GM18520 (cell line): ENCODE data around the gene UBE2E1.
A peak's percentile ranks its signal among the peaks of the same experiment; 100 is the strongest.

ENCODE experiments used
- ATAC-seq: cut with Tn5 transposase; IDR thresholded peaks from one replicate; pipeline ENCODE4 v1.9.1; 2021; ENCODE audit not compliant: unreplicated experiment

UBE2E1 gene

DNA sequence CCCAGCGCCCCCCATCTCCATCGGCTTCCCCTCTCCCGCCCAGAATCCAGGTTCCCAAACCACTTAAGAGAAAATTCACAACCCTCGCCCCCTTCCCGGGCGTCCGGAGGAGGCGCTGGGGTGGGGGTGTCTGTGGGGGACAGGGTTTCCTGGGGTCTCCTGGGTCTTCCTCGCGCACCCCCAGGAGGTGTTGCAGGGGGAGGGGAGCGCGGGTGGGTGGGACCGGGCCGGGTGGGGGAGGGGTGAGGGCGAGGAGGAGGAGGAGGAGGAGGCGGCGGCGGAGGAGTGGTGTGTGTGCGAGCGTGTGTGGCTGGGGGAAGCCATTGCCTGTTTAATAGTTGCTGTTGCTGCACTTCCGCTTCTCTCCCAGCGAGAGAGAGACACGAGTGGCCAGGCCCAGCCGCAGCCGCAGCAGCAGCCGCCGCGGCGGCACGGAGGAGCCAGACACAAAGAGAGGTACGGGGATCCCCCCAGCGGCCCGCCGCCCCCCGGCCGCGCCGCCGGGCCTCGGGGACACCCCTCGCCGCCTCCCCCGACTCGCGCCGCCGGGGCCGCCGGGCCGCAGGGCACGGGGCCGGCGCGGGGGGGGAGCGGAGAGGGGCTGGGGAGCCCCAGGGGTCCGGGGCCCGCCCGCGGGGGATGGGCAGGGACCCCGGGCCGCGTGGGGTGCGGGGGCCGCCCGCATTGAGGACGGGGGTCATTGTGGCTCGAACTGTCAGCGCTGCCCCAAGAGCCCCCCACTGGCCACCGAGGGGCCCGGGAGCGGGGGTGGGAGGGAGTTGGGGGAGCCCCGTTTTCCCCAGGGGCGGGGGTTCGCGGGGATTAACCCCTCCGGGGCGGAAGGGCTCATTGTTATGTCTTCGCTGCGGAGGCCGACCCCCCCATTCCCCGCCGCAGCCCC lies at the start of gene UBE2E1:
Gene UBE2E1 (plus strand): TSS at position 323 of the 901 bp plus-strand sequence. CDS start 1,315 bp downstream, outside the sequence.
- ATAC-seq: peak; percentile 68

DNA sequence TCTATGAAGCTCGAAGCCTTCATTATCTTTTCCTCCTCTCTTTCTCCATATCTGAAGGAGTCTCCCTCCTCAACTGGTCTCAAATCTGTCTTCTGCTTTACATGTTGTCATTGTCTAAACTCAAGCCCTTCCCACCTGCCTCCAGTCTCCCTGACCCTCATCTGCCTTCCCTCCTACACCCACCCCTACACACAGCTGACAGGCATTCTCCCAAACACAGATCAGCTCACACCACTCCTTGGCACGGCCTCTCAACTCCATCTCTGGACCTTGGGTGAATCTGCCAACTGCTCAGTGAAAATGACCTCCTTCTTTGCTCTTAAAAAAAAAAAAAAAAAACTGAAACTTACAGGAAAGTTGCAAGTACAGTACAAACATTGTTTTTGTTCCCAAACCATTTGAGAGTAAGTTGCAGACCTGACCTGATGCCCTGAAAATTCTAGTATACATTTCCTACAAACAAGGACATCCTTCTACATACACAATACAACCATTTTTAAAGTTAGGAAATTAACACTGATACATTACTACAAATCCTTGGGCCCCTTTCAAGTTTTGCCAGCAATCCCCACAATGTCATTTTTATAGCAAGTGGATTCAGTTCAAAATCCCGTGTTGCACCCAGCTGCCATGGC lies 49.4 kb upstream of the UBE2E1 start:
- no peak for ATAC-seq

DNA sequence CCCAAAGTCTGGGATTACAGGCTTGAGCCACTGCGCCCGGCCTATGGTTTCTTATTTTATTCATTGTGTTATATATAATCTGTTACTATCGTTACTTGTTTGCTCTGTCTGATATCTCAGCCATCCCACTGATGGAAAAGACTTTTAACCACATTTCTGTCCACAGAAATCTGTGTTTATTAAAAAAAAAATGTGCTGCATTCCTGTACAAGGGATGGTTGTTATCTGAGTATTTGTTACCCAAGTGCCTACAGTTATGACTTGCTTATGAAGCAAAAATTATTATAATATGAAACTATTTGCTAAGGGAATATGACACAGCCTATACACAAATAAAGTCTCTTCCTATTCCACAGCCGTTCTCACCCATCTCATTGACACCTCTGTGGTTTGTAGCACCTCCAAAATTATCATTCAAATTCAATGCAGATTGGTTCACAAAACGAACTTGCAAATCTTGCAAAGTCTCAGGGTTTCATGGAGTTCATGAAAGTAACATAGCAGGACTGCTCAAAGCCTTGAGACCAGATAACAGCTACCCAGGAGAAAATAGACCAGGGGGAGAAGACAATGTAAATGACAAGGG lies 47.4 kb upstream of the UBE2E1 start:
- peak; percentile 31 for ATAC-seq

DNA sequence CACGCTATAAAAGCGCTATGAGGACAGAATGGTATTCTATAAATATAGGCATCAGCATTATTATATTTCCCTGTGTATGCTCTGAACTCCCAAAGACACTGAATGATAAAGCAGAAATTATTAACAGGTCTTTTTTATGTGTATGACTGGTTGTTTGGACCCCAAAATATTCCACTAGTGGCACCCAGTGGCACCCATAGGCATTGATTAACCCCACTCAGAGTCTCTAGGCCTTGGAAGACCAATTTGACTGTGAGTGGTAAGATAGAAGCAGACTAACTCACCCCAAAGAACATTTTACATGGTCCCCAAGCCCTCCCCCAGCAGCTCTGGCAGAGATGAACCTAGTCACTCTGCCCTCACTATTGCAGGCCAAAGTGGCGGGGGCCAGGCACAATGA lies 45.4 kb upstream of the UBE2E1 start:
- no peak for ATAC-seq

DNA sequence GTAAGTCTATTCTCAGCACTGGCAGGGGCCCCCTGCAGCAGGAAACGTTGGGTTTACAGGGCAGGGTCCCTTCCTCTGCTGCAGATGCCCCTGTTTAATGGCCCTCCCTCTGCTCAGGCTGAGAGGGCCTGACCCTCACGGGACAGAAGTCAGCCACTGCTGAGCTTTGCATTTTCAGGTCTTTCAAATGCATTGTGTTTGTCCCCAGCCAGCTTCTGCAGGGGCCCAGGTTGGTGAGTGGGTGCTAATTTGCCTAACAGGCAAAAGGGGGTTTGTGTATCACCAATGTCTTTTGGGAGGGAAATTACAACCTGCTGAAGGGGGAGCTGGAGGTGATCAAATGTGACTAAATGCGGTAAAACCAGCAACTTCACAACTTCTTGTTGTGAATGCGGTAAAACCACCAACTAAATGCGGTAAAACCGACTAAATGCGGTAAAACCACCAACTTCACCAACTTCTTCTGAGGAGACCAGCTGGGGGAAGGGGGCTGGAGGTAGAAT lies 44.8 kb upstream of the UBE2E1 start:
- ATAC-seq: peak; percentile 23

DNA sequence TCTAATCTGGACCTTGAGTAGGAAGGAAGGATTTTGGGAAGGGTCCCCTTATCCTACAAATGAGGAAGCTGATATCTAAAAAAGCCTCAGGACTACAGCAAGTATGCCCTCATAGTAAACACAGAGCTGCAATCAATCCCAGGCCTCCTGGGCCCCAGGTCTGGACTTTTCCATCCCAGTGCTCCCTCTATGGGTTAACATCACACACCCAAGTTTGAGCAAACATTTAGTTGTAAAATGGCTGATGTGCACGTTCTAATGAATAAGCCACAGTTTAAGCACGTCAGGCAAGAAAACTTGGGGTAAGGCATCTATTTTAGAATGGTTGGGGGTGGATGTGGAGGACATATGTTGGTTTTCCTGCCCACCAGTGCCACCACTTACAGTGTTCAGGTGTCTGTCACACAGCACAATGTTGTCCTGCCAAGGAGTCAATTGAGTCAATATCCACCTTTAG lies 44.3 kb upstream of the UBE2E1 start:
- no peak for ATAC-seq

DNA sequence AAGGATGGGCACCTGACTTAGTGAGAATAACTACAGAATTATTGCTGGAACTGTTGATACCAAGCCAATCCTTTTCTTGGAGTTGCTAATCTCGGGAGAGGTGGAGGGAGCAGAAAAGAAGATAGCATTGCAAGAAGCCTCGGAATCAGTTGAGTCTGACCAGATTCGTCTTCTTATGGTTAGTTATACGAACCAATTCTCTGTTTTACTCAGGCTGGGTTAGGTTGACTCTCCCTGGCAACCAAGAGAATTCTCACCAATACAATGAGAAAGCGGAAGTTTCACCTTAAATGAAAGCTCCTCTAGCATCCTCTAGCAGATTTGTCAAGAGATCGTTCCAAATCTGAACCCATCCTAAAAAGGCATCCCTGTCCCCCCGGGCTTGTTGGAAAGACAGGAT lies 43.5 kb upstream of the UBE2E1 start:
- ATAC-seq: peak; percentile 80

DNA sequence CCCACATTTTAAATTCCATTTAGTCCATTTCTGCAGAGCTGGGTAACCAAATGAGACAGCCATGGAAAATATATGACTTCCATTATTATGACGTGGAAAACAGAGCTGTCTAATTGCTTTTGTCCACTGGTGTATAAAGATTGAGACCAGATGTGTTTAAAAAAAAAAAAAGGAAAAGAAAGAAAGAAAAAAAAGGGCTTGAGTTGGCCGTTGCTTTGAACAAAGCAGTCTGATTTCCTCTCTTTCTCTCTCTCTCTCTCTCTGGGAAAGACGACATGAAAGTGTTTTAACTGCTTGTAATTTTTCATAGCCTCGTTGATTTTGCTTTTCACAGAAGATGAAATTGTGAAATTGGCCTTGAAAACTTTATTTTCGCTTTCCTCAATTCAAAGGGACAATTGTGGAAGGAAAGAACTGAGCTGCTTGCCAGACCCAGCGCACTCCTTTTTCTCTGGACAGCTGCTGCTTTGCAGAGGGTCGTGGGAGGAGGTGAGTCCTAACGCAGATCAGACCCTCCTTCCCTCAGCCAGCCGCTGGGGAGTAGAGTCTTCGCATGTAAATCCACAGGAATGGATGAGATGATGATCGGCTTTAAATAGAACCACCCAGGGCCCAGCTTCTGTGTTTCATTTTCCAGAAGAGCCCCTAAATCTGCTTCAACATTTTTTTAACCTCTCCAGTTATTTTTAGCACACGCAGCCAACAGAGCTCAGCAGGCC lies 42.8 kb upstream of the UBE2E1 start:
- ATAC-seq: no peak

DNA sequence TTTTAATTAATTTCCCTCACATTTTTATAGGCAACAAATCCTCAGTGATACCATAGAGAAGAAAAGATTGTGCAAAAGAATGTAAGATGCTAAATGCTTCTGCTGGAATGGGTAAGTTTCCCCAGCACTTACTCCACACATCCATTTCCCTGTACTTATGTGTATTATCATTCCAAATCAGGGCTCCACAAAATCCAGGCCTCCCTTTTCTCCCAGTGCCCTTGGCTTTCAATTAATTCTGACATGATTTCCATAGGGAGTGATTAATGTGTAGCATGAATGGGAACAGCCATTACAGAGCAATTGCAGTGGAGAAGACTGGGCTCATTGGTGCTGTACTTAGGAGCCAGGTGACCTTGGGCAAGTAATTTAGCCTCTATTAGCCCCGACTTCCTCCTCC lies 41.3 kb upstream of the UBE2E1 start:
- ATAC-seq: no peak

DNA sequence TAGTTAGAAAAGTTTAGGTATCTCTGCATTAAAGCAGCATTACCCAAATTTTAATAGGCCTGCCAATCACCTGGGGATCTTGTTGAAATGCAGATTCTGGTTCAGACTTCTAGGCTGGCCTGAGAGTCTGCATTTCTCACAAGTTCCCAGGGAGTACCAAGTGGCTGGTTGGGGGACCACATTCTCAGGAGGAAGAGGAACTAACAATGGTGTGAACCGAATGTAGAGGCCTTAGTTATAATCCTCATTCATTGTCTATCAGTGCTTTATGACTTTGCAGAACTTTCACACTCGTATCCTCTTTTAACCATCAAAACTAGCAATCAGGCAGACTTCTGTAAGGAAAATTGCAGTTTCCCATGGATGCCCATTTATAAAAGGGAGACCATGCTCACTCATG lies 38.2 kb upstream of the UBE2E1 start:
- ATAC-seq: no peak

DNA sequence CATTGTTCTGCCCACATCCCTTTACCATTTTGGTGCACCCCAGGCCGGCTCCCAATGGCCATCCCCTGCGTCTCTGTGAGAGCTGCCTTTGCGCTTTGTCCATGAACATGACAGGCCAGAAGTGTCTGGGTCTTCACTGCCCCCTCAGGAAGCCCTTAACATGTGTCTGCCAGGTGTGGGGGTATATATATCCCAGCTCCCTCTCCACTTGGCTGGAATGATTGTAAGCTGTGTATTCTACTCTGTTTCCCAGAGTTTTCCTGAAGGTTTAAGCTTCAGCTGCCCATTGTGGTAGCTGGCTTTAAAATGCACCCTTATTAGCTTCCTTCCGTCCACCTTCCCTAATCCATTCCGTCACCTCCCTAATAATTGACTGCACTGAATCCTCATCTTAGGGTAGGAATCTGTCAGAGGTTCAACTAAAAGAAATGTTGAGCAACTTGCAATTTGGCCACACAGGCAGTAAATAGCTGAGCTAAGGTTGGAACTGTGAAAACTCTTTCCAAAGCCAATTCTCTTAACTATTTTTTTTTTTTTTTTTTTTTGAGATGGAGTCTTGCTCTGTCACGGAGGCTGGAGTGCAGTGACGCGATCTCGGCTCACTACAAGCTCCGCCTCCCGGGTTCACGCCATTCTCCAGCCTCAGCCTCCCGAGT lies 30.4 kb upstream of the UBE2E1 start:
- ATAC-seq: no peak

DNA sequence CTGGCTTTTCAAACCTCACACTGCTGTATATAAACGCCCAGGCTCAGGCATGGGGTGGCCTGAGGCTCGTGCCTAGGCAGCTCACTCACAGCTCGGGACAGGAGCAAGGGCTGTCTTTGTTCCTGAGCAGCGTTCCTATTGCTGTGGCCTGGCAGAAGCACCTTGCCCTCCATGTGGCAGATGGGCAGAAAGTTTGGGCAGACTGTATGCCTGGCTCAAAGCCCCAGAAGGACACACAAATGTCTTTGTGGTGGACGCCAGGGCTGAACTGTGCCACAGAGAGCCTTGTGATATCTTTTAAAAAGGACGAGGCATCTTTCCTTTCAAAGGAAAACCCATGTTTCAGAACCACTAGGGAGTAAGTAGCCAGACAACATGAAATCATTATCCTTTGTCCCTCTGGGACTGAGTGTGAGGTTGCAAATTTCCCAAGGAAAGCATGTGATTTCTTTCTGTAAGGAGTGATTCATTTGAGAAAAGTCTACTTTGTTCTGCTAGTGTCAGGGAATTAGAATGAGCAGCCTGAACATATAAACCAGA lies 29.3 kb upstream of the UBE2E1 start:
- ATAC-seq: no peak

DNA sequence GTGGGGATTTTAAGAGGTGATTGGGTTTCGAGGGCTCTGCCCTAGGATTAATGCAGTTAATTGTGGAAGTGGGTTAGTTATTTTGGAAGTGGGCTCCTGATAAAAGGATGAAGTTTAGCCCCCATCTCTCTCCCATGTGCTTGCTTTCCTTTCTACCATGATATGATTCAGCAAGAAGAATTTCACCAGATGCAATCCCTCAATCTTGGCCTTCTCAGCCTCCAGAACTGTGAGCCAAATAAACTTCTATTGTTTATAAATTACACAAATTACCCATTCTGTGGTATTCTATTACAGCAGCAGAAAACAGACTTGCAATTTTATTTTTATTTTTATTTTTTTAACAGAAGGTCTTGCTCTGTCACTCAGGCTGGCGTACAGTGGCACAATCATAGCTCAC lies 27.3 kb upstream of the UBE2E1 start:
- ATAC-seq: no peak

DNA sequence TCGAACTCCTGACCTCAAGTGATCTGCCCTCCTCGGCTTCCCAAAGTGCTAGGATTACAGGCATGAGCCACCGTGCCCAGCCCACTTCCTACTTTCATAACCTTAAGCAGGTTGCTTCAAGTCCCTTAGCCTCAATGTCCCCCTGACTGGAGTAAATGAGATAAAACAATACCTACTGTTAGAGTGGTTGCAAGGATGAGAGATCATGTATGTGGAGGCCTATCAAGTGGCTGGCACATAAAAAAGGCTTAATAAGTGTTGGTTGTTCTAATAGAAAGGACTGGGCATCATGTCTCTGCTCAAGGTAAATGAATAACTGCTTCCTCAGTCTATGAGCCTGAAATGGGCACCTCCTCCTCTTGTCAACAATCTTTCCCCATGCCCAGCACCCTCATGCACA lies 25.9 kb upstream of the UBE2E1 start:
- no peak for ATAC-seq

DNA sequence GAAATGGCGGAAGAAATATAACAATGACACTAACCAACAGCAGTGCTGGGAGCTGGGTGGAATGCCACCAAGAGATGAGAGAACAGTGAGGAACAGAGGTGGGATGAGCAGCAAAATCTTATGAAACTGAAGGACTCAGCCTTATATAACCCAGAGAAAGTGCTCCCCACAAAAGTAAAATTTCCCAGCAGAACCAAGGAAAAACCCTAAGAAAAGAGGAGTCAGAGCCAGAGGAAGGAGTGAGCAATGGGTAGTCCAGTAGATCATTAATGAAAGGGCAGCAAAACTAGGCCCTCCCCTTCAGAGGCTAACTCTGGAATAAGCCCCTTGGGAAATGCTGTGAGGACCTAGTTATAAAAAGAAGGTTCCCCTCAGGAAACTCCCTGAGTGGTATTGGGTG lies 24.7 kb upstream of the UBE2E1 start:
- no peak for ATAC-seq

DNA sequence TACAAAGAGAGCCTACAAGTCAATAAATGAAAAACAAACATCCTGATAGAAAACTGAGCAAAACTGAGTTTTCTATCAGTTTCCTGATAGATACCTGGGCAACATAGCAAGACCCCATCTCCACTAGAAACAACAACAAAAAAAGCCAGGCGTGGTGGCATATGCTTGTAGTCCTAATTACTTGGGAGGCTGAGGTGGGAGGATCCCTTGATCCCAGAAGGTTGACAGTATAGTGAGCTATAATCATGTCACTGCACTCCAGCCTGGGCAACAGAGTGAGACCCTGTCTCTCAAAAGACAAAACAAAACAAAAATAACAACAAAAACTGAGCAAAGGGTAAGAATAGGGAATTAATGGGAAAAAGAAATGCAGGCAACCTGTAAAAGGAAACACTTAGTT lies 23.9 kb upstream of the UBE2E1 start:
- no peak for ATAC-seq

DNA sequence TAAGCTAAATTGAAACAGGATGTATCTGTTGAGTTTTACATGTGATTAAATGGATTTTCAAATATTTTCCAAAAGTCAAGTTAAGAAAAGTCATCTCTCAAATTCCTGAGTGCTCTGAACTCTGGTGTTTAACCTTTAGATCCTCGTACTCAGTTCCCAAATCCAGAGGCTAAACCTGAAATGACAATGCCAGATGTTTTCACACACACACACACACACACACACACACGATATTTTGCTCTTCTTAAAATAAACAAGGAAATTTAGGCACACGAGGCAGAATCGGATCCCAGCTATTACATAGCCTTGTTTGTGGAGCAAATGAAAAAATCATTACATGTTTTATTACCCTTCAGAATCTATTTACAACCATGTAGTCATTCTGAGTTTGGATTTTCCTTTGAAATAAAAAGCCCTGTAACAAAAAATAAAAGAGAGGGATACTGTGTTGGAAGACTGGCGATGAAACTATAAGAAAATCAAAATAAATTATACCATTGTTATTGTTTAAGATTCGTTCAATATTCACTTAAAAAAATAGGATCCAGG lies 20.6 kb upstream of the UBE2E1 start:
- no peak for ATAC-seq

DNA sequence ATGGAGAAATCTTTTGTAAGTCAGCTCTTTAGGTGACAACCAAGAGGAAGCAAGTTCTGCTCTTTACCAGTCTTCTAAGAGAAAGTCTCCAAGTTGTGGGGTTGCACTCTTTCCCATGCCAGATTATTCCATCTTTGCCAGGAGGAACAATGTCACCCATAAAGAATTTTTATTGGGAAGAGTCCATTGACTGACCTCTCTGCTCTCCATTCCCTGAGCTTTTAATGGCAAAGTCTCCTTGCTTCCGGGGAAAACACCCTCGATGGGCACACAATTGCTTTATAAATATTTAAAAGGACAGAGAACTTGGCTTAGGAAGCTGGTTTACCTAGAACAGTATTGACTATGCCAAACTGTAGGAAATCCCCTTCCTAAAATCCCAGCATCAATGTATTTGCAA lies 19.9 kb upstream of the UBE2E1 start:
- ATAC-seq: no peak

DNA sequence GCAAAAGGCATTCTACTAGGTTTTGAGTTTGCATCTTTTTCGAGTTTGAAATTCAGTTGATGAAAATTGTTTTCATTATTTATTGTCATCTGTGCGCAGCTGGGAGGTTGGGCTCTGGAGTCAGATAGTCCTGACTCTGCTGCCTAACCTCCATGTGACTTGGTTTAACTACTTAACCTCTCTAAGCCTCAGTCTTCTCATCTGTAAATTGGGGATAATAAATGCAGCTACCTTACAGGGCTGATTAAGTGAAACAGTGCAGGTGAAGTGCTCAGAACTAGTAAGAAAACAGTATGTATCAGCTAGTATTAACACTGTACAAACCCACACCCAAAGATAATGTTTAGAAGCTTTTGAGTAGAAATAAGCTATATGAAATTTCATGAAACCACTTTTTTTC lies 14.1 kb upstream of the UBE2E1 start:
- no peak for ATAC-seq

DNA sequence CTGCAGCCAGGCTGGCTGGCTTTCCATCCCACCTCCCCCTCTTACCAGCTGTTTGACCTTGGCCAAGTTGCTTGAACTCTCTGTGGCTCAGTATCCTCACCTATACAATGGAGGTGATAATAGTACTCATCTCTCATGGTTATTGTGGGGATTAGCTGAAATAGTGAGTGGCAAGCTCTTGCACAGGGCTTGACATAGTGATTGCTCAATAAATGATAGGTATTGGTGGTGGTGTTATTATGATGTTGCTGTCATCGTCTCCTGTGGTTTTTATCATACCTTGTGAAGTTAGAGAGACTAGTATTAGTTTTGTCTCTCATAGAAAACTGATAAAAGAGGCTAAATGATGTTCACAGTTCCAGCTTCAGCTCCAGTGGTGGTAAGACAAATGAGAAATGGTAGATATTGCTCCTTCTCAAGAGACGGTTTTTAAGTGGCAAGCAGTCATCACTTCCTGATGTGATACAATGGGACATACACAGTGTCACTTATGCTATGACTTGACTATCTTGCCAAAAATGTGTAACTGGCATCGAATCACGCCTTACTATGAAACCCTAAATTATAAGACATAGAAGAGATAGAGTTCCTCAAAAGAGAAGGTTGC lies 12.1 kb upstream of the UBE2E1 start:
- ATAC-seq: no peak
